Astrocyte of the spinal cord (primary cell): ENCODE measurements around the gene ABHD8.

Experiments used
- DNase-seq: peaks from one replicate; pipeline ENCODE4 v3.0.0; 2011; ENCODE audit warnings: low read depth, low spot score
- H3K4me3 ChIP-seq: 2 replicates; pipeline ENCODE4 v1.5.1; 2011; ENCODE audit warnings: low read depth, mild to moderate bottlenecking, low read length, moderate library complexity
- in situ Hi-C: cut with HindIII; loops from 2 replicates; pipeline ENCODE4 v1.10.0; 2017; ENCODE audit warnings: low sequenced_read_pairs
- TF ChIP-seq, protein P1 (sequence below): IDR thresholded peaks from 2 replicates; pipeline ENCODE4 v1.5.1; 2012; ENCODE audit warnings: low read depth, mild to moderate bottlenecking, low read length, inconsistent platforms

Gene ABHD8

DNA sequence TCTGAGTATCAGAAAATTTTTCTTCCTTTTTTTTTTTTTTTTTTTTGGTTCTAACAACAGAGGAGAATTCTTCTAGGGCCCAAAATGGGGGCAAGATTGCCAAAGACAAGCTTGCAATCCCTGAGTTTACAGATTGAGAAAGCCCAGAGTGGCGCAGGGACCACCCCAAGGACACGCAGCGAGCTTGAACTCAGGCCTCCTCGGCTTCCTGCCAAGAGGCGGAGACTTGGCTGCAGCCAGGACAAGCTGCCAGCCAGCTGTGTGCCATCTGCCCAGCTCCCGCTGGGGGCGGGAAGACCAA, 1.9 kb upstream of the ABHD8 start:
- peak overlapping the region; percentile 63 for H3K4me3 ChIP-seq
- TF ChIP-seq, protein P1, sequence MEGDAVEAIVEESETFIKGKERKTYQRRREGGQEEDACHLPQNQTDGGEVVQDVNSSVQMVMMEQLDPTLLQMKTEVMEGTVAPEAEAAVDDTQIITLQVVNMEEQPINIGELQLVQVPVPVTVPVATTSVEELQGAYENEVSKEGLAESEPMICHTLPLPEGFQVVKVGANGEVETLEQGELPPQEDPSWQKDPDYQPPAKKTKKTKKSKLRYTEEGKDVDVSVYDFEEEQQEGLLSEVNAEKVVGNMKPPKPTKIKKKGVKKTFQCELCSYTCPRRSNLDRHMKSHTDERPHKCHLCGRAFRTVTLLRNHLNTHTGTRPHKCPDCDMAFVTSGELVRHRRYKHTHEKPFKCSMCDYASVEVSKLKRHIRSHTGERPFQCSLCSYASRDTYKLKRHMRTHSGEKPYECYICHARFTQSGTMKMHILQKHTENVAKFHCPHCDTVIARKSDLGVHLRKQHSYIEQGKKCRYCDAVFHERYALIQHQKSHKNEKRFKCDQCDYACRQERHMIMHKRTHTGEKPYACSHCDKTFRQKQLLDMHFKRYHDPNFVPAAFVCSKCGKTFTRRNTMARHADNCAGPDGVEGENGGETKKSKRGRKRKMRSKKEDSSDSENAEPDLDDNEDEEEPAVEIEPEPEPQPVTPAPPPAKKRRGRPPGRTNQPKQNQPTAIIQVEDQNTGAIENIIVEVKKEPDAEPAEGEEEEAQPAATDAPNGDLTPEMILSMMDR = no peak
- in situ Hi-C loops = no loop called here
- no peak for DNase-seq

DNA sequence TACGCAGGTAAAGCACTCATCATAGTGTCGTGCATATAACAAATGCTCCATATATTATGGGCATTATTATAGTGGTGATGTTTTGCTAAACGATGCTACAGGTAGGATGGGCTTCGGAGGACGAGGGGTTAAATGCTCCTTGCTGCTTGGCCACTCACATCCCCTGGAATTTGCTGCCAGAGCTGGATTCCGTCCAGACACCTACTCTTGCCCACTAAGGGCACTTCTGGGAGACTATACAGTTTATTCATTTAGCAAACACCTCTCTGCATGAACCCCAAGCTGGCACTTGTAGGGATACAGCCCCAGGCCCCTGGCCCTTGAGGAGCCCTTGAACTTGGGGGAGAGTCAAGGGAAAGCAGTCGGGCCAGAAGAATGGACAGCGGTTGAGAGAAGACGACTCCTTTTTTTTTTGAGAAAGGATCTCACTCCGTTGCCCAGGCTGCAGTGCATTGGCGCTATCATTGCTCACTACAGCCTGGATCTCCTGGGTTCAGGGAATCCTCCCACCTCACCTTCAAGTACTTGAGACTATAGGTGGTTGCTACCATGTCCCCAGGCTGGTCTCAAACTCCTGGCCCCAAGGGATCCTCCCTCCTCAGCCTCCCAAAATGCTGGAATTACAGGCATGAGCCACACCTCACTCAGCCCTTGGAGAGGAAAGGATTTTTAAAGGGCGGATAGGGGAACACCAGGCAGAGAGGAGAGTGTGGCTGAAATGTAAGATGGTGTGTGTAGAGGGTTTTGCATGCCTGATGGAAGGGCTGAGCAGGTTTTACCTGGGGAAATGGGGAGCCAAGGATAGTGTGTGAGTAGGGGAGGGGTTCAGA, 1.4 kb upstream of the ABHD8 start:
- H3K4me3 ChIP-seq = no peak overlapping the region

DNA sequence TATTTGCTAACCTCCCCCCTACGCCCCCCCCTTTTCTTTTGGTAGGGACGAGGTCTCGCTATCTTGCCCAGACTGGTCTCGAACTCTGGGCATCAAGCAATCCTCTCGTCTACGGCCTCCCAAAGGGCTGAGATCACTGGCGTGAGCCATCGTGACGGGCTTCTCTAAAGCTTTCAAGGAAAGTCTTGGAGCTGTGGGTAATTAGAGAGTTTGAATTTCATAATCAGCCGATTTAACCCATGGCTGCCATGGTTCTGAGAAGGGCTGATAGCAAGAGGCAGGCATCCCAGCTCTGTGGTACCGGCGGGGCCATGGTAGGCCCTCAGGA, 679 bp upstream of the ABHD8 start:
- TF ChIP-seq, protein P1 = no peak
- no peak overlapping the region for H3K4me3 ChIP-seq
- in situ Hi-C loops = no loop called here
- no peak for DNase-seq

More for the DNA sequence above, 1.4 kb upstream of the ABHD8 start:
- TF ChIP-seq, protein P1 = no peak
- in situ Hi-C loops = no loop called here
- no peak for DNase-seq

DNA sequence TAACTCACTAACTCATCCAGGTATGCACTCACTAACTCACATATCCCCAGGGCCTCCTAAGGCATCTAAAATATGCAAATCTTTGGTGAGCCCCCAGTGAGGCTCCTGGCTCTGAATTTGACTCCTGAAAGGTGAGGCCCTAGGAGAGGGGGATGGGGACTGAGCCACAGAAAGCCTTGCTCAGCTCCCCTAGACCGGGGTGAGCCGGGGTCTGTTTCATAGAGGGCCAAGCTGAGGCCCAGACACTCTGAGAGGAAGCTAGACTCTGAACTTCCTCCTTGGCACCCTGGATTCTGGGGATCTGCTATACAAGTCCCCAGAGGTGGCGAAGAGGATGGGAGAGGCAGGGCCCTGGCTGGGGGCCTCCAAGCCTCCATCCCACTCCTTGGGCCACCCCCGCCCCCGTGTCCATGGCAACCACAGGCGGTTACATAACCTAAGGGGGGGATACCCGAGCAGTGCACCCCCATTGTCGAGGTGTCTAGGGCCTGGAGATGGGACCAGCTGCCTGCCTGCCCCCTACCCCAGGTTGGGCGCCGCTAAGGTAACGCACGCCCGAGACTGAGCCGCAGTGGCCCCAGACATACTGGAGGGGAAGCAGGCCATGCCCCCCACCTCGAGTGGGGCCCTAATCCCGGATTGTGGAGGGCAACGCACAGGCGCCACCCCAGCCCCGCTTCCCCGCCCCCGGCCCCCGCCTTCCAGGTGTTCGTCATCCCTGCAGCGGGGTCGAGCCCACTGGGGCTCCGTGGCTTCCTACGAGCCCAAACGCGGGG, 646 bp downstream of the ABHD8 start:
- no peak for DNase-seq
- peak overlapping the region; percentile 69 for H3K4me3 ChIP-seq
- TF ChIP-seq, protein P1 = no peak
- in situ Hi-C loops = no loop called here

DNA sequence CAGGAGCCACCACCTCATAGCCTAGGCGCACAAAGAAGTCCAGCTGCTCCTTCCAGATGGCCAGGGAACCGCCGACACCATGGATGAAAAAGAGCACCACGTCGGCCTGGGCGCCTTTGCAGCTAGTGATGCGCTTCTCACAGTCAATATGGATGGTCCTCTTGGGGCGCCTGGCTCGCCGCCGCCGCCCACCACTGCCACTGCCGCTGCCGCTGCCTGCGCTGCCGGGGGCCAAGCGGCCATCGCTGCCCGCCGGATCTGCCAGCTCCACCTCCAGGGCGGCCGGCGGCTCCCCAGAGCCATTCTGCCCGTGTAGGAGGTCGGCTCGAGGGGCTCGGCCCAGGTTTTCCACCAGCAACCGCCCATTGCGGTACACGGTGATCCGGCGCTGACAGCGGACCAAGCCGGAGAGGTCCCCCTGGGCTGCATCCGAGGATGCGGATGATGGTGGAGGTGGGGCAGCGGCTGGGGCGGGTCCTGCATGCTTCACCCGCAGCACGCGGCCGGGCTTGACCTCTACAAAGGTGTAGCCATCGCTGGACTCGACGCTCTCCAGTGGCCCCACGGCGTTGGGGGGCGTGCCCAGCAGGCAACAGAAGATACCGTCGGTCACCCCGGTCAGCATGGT, 2.1 kb downstream of the ABHD8 start:
- no peak overlapping the region for H3K4me3 ChIP-seq
- TF ChIP-seq, protein P1 = no peak
- DNase-seq = no peak
- in situ Hi-C loops = no loop called here

DNA sequence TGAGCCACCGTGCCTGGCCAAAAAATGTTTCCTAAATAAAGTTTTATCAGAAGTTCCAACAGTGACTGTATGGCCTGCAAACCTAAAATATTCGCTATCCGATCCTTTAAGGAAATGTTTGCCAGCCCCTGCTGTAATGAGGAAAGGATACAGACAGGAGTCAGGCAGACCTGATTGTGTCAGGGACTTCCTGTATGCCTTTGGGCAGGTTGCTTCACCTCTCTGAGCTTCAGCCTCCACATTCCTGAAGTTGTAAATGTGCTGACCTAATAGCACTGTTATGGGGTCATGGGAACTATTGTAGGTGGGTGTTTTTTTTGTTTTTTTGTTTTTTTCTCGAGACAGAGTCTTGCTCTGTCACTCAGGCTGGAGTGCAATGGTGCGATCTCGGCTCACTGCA, 6.2 kb downstream of the ABHD8 start:
- no peak overlapping the region for H3K4me3 ChIP-seq
- TF ChIP-seq, protein P1 = no peak
- DNase-seq = no peak
- in situ Hi-C loops = no loop called here
